ENCODE data around the gene KCNJ15.

KCNJ15 gene

DNA sequence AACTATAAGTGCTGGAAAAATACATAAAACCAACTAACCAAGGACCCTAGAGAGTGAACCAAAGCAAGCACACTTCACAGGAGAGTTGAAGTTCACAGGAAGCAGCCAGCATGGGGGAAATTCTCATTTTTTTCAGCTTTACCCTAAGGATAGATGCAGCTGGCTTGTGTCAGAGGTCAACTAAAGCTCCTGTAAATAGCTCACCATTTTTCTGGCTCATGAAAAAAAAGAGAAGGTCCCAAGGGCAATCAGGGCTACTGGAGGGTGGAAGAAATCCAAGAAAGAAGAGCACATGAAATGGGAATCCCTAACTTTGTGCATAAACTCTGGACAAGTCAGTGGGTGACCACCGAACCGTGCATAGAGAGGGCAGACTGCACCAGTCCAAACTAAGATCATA lies 58.3 kb downstream of the KCNJ15 start:
- in situ Hi-C loops (cut with HindIII; ENCODE audit: low sequenced_read_pairs) = no loop called here
- TF ChIP-seq, protein P1, sequence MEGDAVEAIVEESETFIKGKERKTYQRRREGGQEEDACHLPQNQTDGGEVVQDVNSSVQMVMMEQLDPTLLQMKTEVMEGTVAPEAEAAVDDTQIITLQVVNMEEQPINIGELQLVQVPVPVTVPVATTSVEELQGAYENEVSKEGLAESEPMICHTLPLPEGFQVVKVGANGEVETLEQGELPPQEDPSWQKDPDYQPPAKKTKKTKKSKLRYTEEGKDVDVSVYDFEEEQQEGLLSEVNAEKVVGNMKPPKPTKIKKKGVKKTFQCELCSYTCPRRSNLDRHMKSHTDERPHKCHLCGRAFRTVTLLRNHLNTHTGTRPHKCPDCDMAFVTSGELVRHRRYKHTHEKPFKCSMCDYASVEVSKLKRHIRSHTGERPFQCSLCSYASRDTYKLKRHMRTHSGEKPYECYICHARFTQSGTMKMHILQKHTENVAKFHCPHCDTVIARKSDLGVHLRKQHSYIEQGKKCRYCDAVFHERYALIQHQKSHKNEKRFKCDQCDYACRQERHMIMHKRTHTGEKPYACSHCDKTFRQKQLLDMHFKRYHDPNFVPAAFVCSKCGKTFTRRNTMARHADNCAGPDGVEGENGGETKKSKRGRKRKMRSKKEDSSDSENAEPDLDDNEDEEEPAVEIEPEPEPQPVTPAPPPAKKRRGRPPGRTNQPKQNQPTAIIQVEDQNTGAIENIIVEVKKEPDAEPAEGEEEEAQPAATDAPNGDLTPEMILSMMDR (IDR thresholded peaks at IDR 0.05; ENCODE audit: low read depth, low read length, missing control alignments) = no peak
- DNase-seq (ENCODE audit: low read depth) = no peak
- H3K4me3 ChIP-seq (ENCODE audit: low read depth, low read length) = no peak overlapping the region

DNA sequence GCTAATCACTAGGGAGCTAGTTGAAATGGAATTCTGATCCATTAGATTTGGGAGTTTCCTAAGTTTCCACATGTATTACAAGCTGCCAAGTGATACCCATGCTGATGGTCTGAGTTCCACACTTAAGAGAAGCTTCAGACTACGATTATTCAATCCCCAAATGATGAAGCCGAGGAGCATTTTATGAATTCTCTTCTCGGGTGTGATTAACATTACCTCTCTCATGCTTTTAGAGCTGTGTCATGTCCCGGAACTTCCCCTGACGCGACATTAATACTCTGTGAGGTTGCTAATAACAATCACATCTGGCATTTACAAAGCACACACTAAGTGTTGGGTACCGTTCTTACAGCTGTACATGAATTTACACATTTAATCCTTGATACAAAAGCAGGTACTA lies 63.0 kb downstream of the KCNJ15 start:
- TF ChIP-seq, protein P1 (IDR thresholded peaks at IDR 0.05; ENCODE audit: low read depth, low read length, missing control alignments) = no peak
- in situ Hi-C loops (cut with HindIII; ENCODE audit: low sequenced_read_pairs) = no loop called here
- H3K4me3 ChIP-seq (ENCODE audit: low read depth, low read length) = no peak overlapping the region
- no peak for DNase-seq (ENCODE audit: low read depth)

DNA sequence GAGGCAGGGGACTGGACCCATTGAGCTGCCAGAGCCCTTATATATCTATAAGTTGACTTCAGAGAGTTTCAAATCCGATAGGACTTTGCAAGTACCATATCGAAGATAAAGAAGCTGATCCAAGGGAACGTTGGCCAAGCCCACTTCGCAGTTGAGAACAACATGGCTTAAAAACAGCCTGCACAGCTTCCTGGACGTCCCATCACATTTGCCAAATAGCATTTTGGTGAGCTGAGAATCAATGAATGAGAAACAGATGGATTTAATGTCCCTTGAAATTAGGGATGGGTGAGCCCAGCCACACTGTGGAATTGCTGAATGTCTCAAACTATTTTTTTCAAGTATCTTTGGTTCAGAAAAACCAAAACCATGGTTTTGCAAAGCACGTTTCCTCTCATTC lies 64.8 kb downstream of the KCNJ15 start:
- in situ Hi-C loops (cut with HindIII; ENCODE audit: low sequenced_read_pairs) = no loop called here
- TF ChIP-seq, protein P1 (IDR thresholded peaks at IDR 0.05; ENCODE audit: low read depth, low read length, missing control alignments) = no peak
- no peak for DNase-seq (ENCODE audit: low read depth)
- no peak overlapping the region for H3K4me3 ChIP-seq (ENCODE audit: low read depth, low read length)

DNA sequence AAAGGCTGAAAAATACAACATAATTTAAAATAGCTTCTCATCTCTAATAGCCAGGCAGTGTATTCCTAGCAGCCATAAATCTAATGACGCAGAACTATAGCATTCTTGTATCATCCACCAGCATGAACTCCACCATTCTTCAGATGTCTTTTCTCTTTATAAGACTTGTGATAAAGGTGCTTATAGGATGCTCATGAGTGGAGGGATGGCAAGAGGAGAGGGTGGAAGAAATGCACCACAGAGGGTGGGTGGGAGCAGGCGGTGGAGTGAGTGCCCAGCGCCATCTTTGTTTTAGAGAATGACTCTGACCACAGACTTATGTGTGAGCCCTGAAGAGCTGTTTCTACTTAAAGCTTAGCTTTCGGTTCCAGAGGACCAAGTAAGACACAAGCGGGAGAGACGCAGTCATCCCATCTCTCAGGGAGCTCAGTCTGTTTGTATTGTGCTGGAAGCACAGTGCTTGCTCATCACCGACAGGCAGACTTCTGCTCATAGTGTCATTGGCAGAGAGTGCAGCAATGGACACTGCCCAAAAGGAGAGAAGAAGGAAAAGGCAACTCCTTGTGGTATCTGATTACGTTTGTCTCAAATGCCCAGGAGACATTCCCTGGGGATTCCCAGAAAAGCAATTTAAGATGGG lies 65.6 kb downstream of the KCNJ15 start:
- no peak for DNase-seq (ENCODE audit: low read depth)
- TF ChIP-seq, protein P1 (IDR thresholded peaks at IDR 0.05; ENCODE audit: low read depth, low read length, missing control alignments) = no peak
- no peak overlapping the region for H3K4me3 ChIP-seq (ENCODE audit: low read depth, low read length)
- in situ Hi-C loops (cut with HindIII; ENCODE audit: low sequenced_read_pairs) = no loop called here

DNA sequence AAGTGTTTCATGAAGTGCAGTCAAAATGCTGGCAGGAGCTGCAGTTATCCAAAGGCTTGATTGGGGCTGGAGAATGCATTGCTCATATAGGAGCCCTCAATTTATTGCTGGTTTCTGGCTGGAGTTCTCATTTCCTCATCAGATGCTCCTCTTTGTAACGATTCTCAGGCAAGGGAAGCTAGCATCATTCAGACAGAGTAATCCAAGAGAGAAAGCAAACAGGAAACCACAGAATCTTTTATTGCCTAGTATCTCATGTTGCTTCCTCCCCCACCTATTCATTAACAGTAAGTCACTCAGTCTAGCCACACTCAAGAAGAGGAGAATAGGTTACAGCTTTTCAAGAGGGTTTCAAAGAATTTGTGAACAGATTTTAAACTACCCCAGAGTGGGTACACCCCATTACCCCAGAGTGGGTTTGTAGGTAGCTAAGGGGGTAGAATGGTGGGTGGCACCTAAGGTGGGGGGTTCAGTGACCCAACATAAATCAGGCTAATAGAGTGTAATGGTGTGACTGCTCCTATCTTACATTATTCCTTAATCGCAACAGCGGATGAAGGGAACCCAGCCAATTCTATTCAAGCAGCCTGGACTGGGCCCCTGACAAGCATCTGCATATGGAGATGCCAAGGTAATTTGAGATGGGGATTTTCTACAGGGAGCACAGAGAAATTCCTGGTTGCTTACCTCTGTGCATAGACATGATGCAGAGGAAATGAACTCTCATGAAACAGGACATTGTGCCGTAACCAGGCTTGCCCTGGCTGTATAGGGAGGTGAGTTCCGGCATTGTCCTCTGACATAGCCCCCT lies 67.1 kb downstream of the KCNJ15 start:
- TF ChIP-seq, protein P1 (IDR thresholded peaks at IDR 0.05; ENCODE audit: low read depth, low read length, missing control alignments) = no peak
- no peak overlapping the region for H3K4me3 ChIP-seq (ENCODE audit: low read depth, low read length)
- peak; percentile 83 for DNase-seq (ENCODE audit: low read depth)
- in situ Hi-C loops (cut with HindIII; ENCODE audit: low sequenced_read_pairs) = no loop called here

DNA sequence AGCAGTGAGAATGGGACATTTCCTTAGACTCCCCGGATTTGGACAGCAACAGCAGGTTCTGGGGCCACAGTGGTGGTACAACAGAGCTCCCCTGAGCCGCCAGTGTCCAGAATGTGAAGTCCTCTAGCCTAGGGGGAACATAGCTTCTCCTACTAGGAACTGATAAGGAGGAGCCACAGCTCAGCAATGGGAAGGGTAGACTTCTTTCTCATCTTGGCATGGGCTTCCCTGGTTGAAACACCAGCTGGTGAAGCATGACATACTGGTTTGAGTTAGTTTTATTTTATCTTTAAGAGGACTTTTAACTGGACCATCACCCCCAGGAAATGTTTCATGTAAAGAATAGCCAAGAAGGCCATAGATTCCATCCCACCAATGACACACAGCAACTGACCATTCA lies 68.4 kb downstream of the KCNJ15 start:
- H3K4me3 ChIP-seq (ENCODE audit: low read depth, low read length) = no peak overlapping the region
- DNase-seq (ENCODE audit: low read depth) = no peak
- TF ChIP-seq, protein P1 (IDR thresholded peaks at IDR 0.05; ENCODE audit: low read depth, low read length, missing control alignments) = no peak
- in situ Hi-C loops (cut with HindIII; ENCODE audit: low sequenced_read_pairs) = no loop called here
